ENCODE results near the gene RAPGEFL1. TPM values are rescaled to one million over a fixed set of nuclear protein-coding genes. Genes with fewer than 3 reads are reported as not detected.
"Not testable (repeated sequence)": the region's sequence is repeated elsewhere in the genome, so short reads cannot be mapped to it uniquely, and the experiment has no call there.

Gene RAPGEFL1
- total RNA-seq, 2 experiments from 2014 or later, result 4.9 to 5.4 TPM

- POLR2A ChIA-PET, result no interaction called here
- H3K4me1 Mint-ChIP-seq, result peaks cover 1% of the 10 kb centered on the region
- H3K36me3 Mint-ChIP-seq, result peaks cover 23% of the 10 kb centered on the region
- DNase-seq (no peak), ATAC-seq (ENCODE audit: low read depth) (no peak)
- H3K27me3 Mint-ChIP-seq, result no peaks in the 10 kb centered on the region
- no peak overlapping the region for H3K27ac Mint-ChIP-seq
- H3K4me3 Mint-ChIP-seq, result no peak overlapping the region
- no peaks in the 10 kb centered on the region for H3K9me3 Mint-ChIP-seq
Measured at GRCh38 chr17:40230670-40231069, 53.4 kb downstream of the RAPGEFL1 start.

GRCh38 chr17:40231928-40232327, 54.7 kb downstream of the RAPGEFL1 start:
- H3K4me1 Mint-ChIP-seq; H3K27me3 Mint-ChIP-seq; ATAC-seq (ENCODE audit: low read depth); H3K4me3 Mint-ChIP-seq; DNase-seq; H3K27ac Mint-ChIP-seq; H3K9me3 Mint-ChIP-seq: not testable (repeated sequence)
- H3K36me3 Mint-ChIP-seq, result peaks cover 23% of the 10 kb centered on the region
- POLR2A ChIA-PET, result interaction anchor here (0.6 kb wide), 2 partner anchors 13 to 32 kb away, joined by 3 to 5 read pairs; no protein-coding TSS in a partner anchor

- no peak for ATAC-seq (ENCODE audit: low read depth)
- no peak for DNase-seq
- H3K36me3 Mint-ChIP-seq, result peaks cover 5% of the 10 kb centered on the region
- peaks cover 19% of the 10 kb centered on the region for H3K4me1 Mint-ChIP-seq
- no peaks in the 10 kb centered on the region for H3K27me3 Mint-ChIP-seq
- POLR2A ChIA-PET, result interaction anchor here (1.1 kb wide), 1 partner anchor 47 kb away, joined by 3 read pairs; the partner anchor contains the start of gene CDC6
- no peaks in the 10 kb centered on the region for H3K9me3 Mint-ChIP-seq
- no peak overlapping the region for H3K27ac Mint-ChIP-seq
- no peak overlapping the region for H3K4me3 Mint-ChIP-seq
Measured at GRCh38 chr17:40241252-40241834, 64.1 kb downstream of the RAPGEFL1 start.

- Mint-ChIP-seq H3K36me3 (peaks cover 4% of the 10 kb centered on the region), H3K9me3 (no peaks in the 10 kb centered on the region), H3K4me1 (peaks cover 17% of the 10 kb centered on the region), H3K4me3 (no peak overlapping the region), H3K27me3 (no peaks in the 10 kb centered on the region), H3K27ac (no peak overlapping the region)
- POLR2A ChIA-PET, result no interaction called here
- ATAC-seq (ENCODE audit: low read depth), result no peak
- no peak for DNase-seq
Measured at GRCh38 chr17:40242774-40243173, 65.5 kb downstream of the RAPGEFL1 start.

GRCh38 chr17:40243761-40244160, 66.5 kb downstream of the RAPGEFL1 start:
- no peak overlapping the region for H3K27ac Mint-ChIP-seq
- no peak for ATAC-seq (ENCODE audit: low read depth)
- peaks cover 5% of the 10 kb centered on the region for H3K36me3 Mint-ChIP-seq
- DNase-seq, result no peak
- H3K9me3 Mint-ChIP-seq, result no peaks in the 10 kb centered on the region
- H3K27me3 Mint-ChIP-seq, result no peaks in the 10 kb centered on the region
- H3K4me3 Mint-ChIP-seq, result no peak overlapping the region
- H3K4me1 Mint-ChIP-seq, result peaks cover 17% of the 10 kb centered on the region
- POLR2A ChIA-PET, result no interaction called here

GRCh38 chr17:40244255-40244654, 67.0 kb downstream of the RAPGEFL1 start:
- H3K27me3 Mint-ChIP-seq, result no peaks in the 10 kb centered on the region

More at GRCh38 chr17:40244255-40244654, 67.0 kb downstream of the RAPGEFL1 start:
- POLR2A ChIA-PET, result interaction anchor here (0.7 kb wide), 1 partner anchor 12 kb away, joined by 3 read pairs; no protein-coding TSS in a partner anchor
- Mint-ChIP-seq H3K4me3 (no peak overlapping the region), H3K36me3 (peaks cover 10% of the 10 kb centered on the region), H3K9me3 (no peaks in the 10 kb centered on the region), H3K27ac (no peak overlapping the region), H3K4me1 (peaks cover 17% of the 10 kb centered on the region)
- ATAC-seq (ENCODE audit: low read depth), result no peak
- DNase-seq, result no peak

Small RNA genes within 50 kb of the gene (microRNA-seq; reads per million reads assigned to microRNA genes)
- not detected for gene MIR6866
- not detected for gene MIR6867

Other genes with a start within 250 kb of the RAPGEFL1 start
- gene ORMDL3, start 249.9 kb upstream of the RAPGEFL1 start, total RNA-seq, result 100 to 1,000 TPM; 149 to 159 TPM
- not detected for gene LRRC3C, start 249.7 kb upstream of the RAPGEFL1 start, total RNA-seq
- gene GSDMA, start 214.5 kb upstream of the RAPGEFL1 start, total RNA-seq, result under 1 TPM in 1 of 2 experiments, not detected in 1; 0.26 TPM
- gene PSMD3, start 196.7 kb upstream of the RAPGEFL1 start, total RNA-seq, result 10 to 100 TPM; 82.5 to 87.9 TPM
- gene CSF3, start 162.0 kb upstream of the RAPGEFL1 start, total RNA-seq, result not detected
- gene MED24, start 123.1 kb upstream of the RAPGEFL1 start, total RNA-seq, result 10 to 100 TPM; 87.0 to 89.9 TPM
- gene THRA, start 114.5 kb upstream of the RAPGEFL1 start, total RNA-seq, result 10 to 100 TPM; 19.9 to 20.3 TPM
- 1 to 10 TPM; 5.0 to 5.8 TPM for gene NR1D1, start 76.9 kb upstream of the RAPGEFL1 start, total RNA-seq
- gene MSL1, start 55.5 kb upstream of the RAPGEFL1 start, total RNA-seq, result 100 to 1,000 TPM; 107 to 110 TPM
- gene CASC3, start 36.9 kb upstream of the RAPGEFL1 start, total RNA-seq, result 100 to 1,000 TPM; 100 to 101 TPM
- 10 to 100 TPM; 27.7 to 28.5 TPM for gene WIPF2, start 41.8 kb downstream of the RAPGEFL1 start, total RNA-seq
- 10 to 100 TPM; 67.9 to 75.2 TPM for gene CDC6, start 110.4 kb downstream of the RAPGEFL1 start, total RNA-seq
- gene RARA, start 131.7 kb downstream of the RAPGEFL1 start, total RNA-seq, result 10 to 100 TPM; 51.7 to 53.6 TPM
- under 1 TPM in 1 of 2 experiments, not detected in 1; 0.48 TPM for gene GJD3, start 187.3 kb downstream of the RAPGEFL1 start, total RNA-seq
- gene TOP2A, start 240.4 kb downstream of the RAPGEFL1 start, total RNA-seq, result 100 to 1,000 TPM; 313 to 314 TPM